H1 (cell line): ENCODE data around the gene AIF1L. TPM values are rescaled to one million over a fixed set of nuclear protein-coding genes. Genes with fewer than 3 reads are reported as not detected.

Experiments used
- CTCF ChIA-PET: fragments of 300-600 bp; sonication (Branson Sonifier 250); formaldehyde crosslinking; loops from one replicate; lab custom pipeline; 2021; ENCODE audit not compliant: partially characterized antibody; lab: Charles Lee
- POLR2A ChIA-PET: fragments of 300-600 bp; sonication (Branson Sonifier 250); formaldehyde crosslinking; loops from one replicate; lab custom pipeline; 2021; ENCODE audit warnings: inconsistent platforms; ENCODE audit not compliant: partially characterized antibody; lab: Charles Lee
- DNase-seq, 2 experiments: peaks; one replicate each; pipeline versions ENCODE4 v3.0.0 to v3.0.0-alpha.2; 2010 to 2022; ENCODE audit warnings: low spot score in 2 of 2, low read depth in 1 of 2, mixed read lengths in 1 of 2
- FAIRE-seq: peaks from 2 replicates; lab custom pipeline; 2011; peaks lifted over from hg19 to GRCh38; lab: Jason Lieb, UNC
- H2AFZ ChIP-seq: 2 replicates; pipeline ENCODE4 v1.8.1; 2012; ENCODE audit warnings: low read length, inconsistent platforms
- H2AK5ac ChIP-seq: 2 replicates; pipeline ENCODE4 v1.6.1; 2013; ENCODE audit warnings: low read depth, low read length
- H2BK120ac ChIP-seq: replicated peaks from 2 replicates; pipeline ENCODE3; 2013; ENCODE audit warnings: low read depth, low read length, inconsistent platforms
- H2BK12ac ChIP-seq: 2 replicates; pipeline ENCODE4 v1.6.1; 2013; ENCODE audit warnings: low read depth, low read length
- H2BK15ac ChIP-seq: 2 replicates; pipeline ENCODE4 v1.6.1; 2013; ENCODE audit warnings: low read length
- H2BK20ac ChIP-seq: 2 replicates; pipeline ENCODE4 v1.6.1; 2013; ENCODE audit warnings: low read length
- H2BK5ac ChIP-seq: 2 replicates; pipeline ENCODE4 v1.6.1; 2013; ENCODE audit warnings: low read depth, low read length
- H3K14ac ChIP-seq: 2 replicates; pipeline ENCODE4 v1.6.1; 2013; ENCODE audit warnings: inconsistent platforms; ENCODE audit not compliant: insufficient read length
- H3K18ac ChIP-seq: 2 replicates; pipeline ENCODE4 v1.6.1; 2013; ENCODE audit warnings: low read length; ENCODE audit errors: extremely low read depth
- H3K23ac ChIP-seq: 2 replicates; pipeline ENCODE4 v1.6.1; 2013; ENCODE audit warnings: inconsistent platforms; ENCODE audit not compliant: insufficient read length
- H3K23me2 ChIP-seq: 2 replicates; pipeline ENCODE4 v1.6.1; 2013; ENCODE audit warnings: low read depth, low read length
- H3K27ac ChIP-seq: 2 replicates; pipeline ENCODE4 v1.6.1; 2011; ENCODE audit warnings: low read depth, low read length, inconsistent platforms
- H3K27me3 ChIP-seq, 4 experiments: replicated peaks in 1 of 4; 1 replicate in 1 of 4; 2 replicates in 3 of 4; pipeline versions ENCODE4 v1.6.1 to v1.8.1; 2011 to 2013; ENCODE audit warnings: low read length in 3 of 4, mild to moderate bottlenecking in 3 of 4, inconsistent platforms in 2 of 4, mixed read lengths in 2 of 4, moderate library complexity in 1 of 4; ENCODE audit not compliant: control insufficient read depth in 3 of 4, insufficient read depth in 3 of 4; ENCODE audit errors: extremely low read depth in 1 of 4
- H3K36me3 ChIP-seq, 4 experiments: 2 replicates each; pipeline versions ENCODE4 v1.6.1 to v1.8.1; 2011 to 2013; ENCODE audit warnings: mild to moderate bottlenecking in 4 of 4, low read length in 3 of 4, moderate library complexity in 2 of 4, control low read depth in 1 of 4, inconsistent platforms in 1 of 4; ENCODE audit not compliant: insufficient read depth in 4 of 4, control insufficient read depth in 2 of 4
- H3K4ac ChIP-seq: replicated peaks from 2 replicates; pipeline ENCODE3; 2013; ENCODE audit warnings: low read length, low read depth, mixed read lengths, inconsistent platforms; ENCODE audit not compliant: insufficient read length
- H3K4me1 ChIP-seq, 4 experiments: replicated peaks in 1 of 4; 1 replicate in 1 of 4; 2 replicates in 3 of 4; pipeline versions ENCODE4 v1.6.1 to v1.8.1; 2011 to 2013; ENCODE audit warnings: low read length in 3 of 4, inconsistent platforms in 2 of 4, mixed read lengths in 1 of 4; ENCODE audit not compliant: insufficient read depth in 4 of 4, control insufficient read depth in 3 of 4
- H3K4me2 ChIP-seq, 2 experiments: 2 replicates each; pipeline versions ENCODE4 v1.6.1 to v1.8.1; 2011 to 2013; ENCODE audit warnings: low read depth in 2 of 2, low read length in 2 of 2, control low read depth in 1 of 2, inconsistent platforms in 1 of 2, mild to moderate bottlenecking in 1 of 2; ENCODE audit not compliant: insufficient read depth in 1 of 2
- H3K4me3 ChIP-seq, 4 experiments: fragments of 200-600, 300-600 bp in 1 of 4; sonication (generic), shearing (Covaris generic), sonication (Bioruptor Twin) in 1 of 4; 2 replicates each; pipeline versions ENCODE4 v1.5.1 to v1.8.1; 2011 to 2016; ENCODE audit warnings: low read length in 4 of 4, low read depth in 3 of 4, control low read depth in 2 of 4, inconsistent platforms in 2 of 4, mild to moderate bottlenecking in 2 of 4, mixed read lengths in 1 of 4, moderate library complexity in 1 of 4; ENCODE audit not compliant: insufficient read depth in 2 of 4; ENCODE audit errors: extremely low read depth in 1 of 4
- H3K56ac ChIP-seq: replicated peaks from 2 replicates; pipeline ENCODE3; 2013; ENCODE audit warnings: low read depth, mild to moderate bottlenecking, mixed read lengths, low read length, inconsistent platforms; ENCODE audit not compliant: insufficient read length
- H3K79me1 ChIP-seq: 2 replicates; pipeline ENCODE4 v1.6.1; 2013; ENCODE audit warnings: low read depth, low read length, control low read depth
- H3K79me2 ChIP-seq, 2 experiments: 2 replicates each; pipeline versions ENCODE4 v1.6.1 to v1.8.1; 2012 to 2013; ENCODE audit warnings: low read length in 2 of 2, mild to moderate bottlenecking in 2 of 2, inconsistent platforms in 1 of 2; ENCODE audit not compliant: insufficient read depth in 2 of 2, control insufficient read depth in 1 of 2
- H3K9ac ChIP-seq, 4 experiments: replicated peaks in 1 of 4; 1 replicate in 1 of 4; 2 replicates in 3 of 4; pipeline versions ENCODE4 v1.6.1 to v1.8.1; 2011 to 2013; ENCODE audit warnings: low read depth in 3 of 4, low read length in 3 of 4, control low read depth in 2 of 4, mild to moderate bottlenecking in 2 of 4, moderate library complexity in 2 of 4, inconsistent platforms in 1 of 4; ENCODE audit errors: extremely low read depth in 1 of 4
- H3K9me3 ChIP-seq, 2 experiments: 2 replicates each; pipeline versions ENCODE4 v1.6.1 to v1.8.1; 2012 to 2013; ENCODE audit warnings: mild to moderate bottlenecking in 2 of 2, moderate library complexity in 2 of 2, control low read depth in 1 of 2, inconsistent platforms in 1 of 2, low read depth in 1 of 2, low read length in 1 of 2, mixed read lengths in 1 of 2; ENCODE audit not compliant: insufficient read depth in 2 of 2
- H4K20me1 ChIP-seq, 2 experiments: replicated peaks in 1 of 2; 2 replicates each; pipeline versions ENCODE3 to v1.8.1; 2011 to 2013; ENCODE audit warnings: inconsistent platforms in 2 of 2, low read length in 2 of 2, mild to moderate bottlenecking in 1 of 2; ENCODE audit not compliant: insufficient read depth in 2 of 2, control insufficient read depth in 1 of 2
- H4K5ac ChIP-seq: 2 replicates; pipeline ENCODE4 v1.6.1; 2013; ENCODE audit warnings: low read length, low read depth, mixed read lengths, inconsistent platforms; ENCODE audit not compliant: insufficient read length
- H4K8ac ChIP-seq: 2 replicates; pipeline ENCODE4 v1.8.0; 2013; ENCODE audit warnings: mild to moderate bottlenecking, moderate library complexity, low read length, inconsistent platforms; ENCODE audit not compliant: insufficient read depth; ENCODE audit errors: extremely low read depth
- H4K91ac ChIP-seq: replicated peaks from 2 replicates; pipeline ENCODE3; 2013; ENCODE audit warnings: low read length, mixed read lengths, inconsistent platforms; ENCODE audit not compliant: insufficient read length
- CTCF ChIP-seq, 3 experiments: IDR thresholded peaks; 1 replicate in 2 of 3; 2 replicates in 1 of 3; pipeline versions ENCODE4 v1.5.1 to v1.6.1; 2011; ENCODE audit warnings: low read length in 3 of 3, mild to moderate bottlenecking in 3 of 3, inconsistent platforms in 2 of 3, low read depth in 1 of 3, moderate library complexity in 1 of 3; ENCODE audit not compliant: insufficient read depth in 1 of 3; ENCODE audit errors: control extremely low read depth in 1 of 3
- FOSL1 ChIP-seq: IDR thresholded peaks from 2 replicates; pipeline ENCODE4 v1.6.1; 2011; ENCODE audit warnings: mild to moderate bottlenecking, low read depth, low read length, moderate library complexity; ENCODE audit not compliant: insufficient read depth
- HDAC2 ChIP-seq, 2 experiments: fragments of 300-600 bp in 1 of 2; sonication (generic) in 1 of 2; IDR thresholded peaks; 2 replicates each; pipeline ENCODE4 v1.6.1; 2011 to 2012; ENCODE audit warnings: low read depth in 2 of 2, low read length in 2 of 2, mild to moderate bottlenecking in 2 of 2, moderate library complexity in 2 of 2, borderline replicate concordance in 1 of 2, inconsistent platforms in 1 of 2
- WGBS, 2 experiments: shearing (Covaris generic) in 1 of 2; methylation state at CpG; one replicate each; pipeline versions ENCODE4 v1.1.6 to v1.1.7; 2013 to 2015; ENCODE audit warnings: low lambda C conversion rate in 2 of 2, mixed read lengths in 2 of 2, inconsistent platforms in 1 of 2, low coverage in 1 of 2, missing lambda C conversion rate in 1 of 2; ENCODE audit not compliant: insufficient replicate concordance in 2 of 2, insufficient coverage in 1 of 2, insufficient read length in 1 of 2; ENCODE audit errors: extremely low coverage in 1 of 2, missing lambda C conversion rate in 1 of 2; 5-methylcytosine and 5-hydroxymethylcytosine counted together
- long read RNA-seq, 2 experiments: library from RNA in 1 of 2; library from capped mRNA in 1 of 2; stranded (forward); transcript quantifications; one replicate each; pipeline ENCODE4 v2.0.0, GENCODE V29; 2021; ENCODE audit warnings: inconsistent platforms in 1 of 2
- polyA minus RNA-seq, 3 experiments: library from RNA; depleted of rRNA, polyadenylated mRNA; stranded (reverse); fragments of >200 nt; gene quantifications; 1 replicate in 2 of 3; 2 replicates in 1 of 3; pipeline ENCODE4 v1.2.3, GENCODE V29; 2011
- polyA plus RNA-seq, 7 experiments: library from polyadenylated mRNA; depleted of rRNA in 3 of 7; stranded (reverse) in 5 of 7; unstranded in 2 of 7; fragments of >200 nt in 5 of 7; fragments of 200-250 nt in 2 of 7; gene quantifications; 1 replicate in 5 of 7; 2 replicates in 1 of 7; 4 replicates in 1 of 7; pipeline versions ENCODE4 v1.2.1 to v1.2.3, GENCODE V29; 2011 to 2013; ENCODE audit warnings: missing spikeins in 2 of 7, mixed read lengths in 2 of 7
- total RNA-seq: library from RNA; stranded (reverse); fragmentation: NEBNext Ultra II Directional; extraction: Animal tissue kit (Norgen Biotek cat#: 25700); gene quantifications from 2 replicates; pipeline ENCODE4 v1.2.1, GENCODE V29; 2021

AIF1L gene
- total RNA-seq (149 and 153 TPM in 2 replicates), polyA plus RNA-seq (2011; rRNA removed) (68.2 and 70.7 TPM in 2 replicates), polyA minus RNA-seq (2011; rRNA and poly(A)+ RNA removed) (121 and 131 TPM in 2 replicates)
- polyA plus RNA-seq (2011; cell fraction: cytosol; rRNA removed), result 103 TPM
- polyA plus RNA-seq (2011; cell fraction: nucleus; rRNA removed), result 76.7 TPM
- polyA plus RNA-seq (2012, experiment 1 of 2), result 121 to 128 TPM (median 125 TPM) in 4 replicates
- polyA plus RNA-seq (2012, experiment 2 of 2), result 119 TPM
- 81.8 TPM for polyA plus RNA-seq (2013, experiment 1 of 2)
- 81.0 TPM for polyA plus RNA-seq (2013, experiment 2 of 2)
- polyA minus RNA-seq (2011; cell fraction: cytosol; rRNA and poly(A)+ RNA removed), result 65.1 TPM
- 45.1 TPM for polyA minus RNA-seq (2011; cell fraction: nucleus; rRNA and poly(A)+ RNA removed)
- long read RNA-seq, experiment 1, transcript AIF1L-205 (4 exons, 671 nt), result minor isoform, 7 of 177 reads
- long read RNA-seq, experiment 1, transcript AIF1L-201 (6 exons, 3,364 nt), result major isoform, 25 of 177 reads
- long read RNA-seq, experiment 1, partial matches to known transcripts, result 56 of 177 reads
- long read RNA-seq, experiment 1, other reads (novel, unspliced or antisense), result 87 of 177 reads
- long read RNA-seq, experiment 2, transcript AIF1L-201 (6 exons, 3,364 nt), result major isoform, 24 of 39 reads
- long read RNA-seq, experiment 2, partial matches to known transcripts, result 2 of 39 reads
- long read RNA-seq, experiment 2, other reads (novel, unspliced or antisense), result 12 of 39 reads

GRCh38 chr9:131096269-131097125 is at the start of gene AIF1L:
TSS of gene AIF1L (plus strand) at chr9:131096531. CDS start at chr9:131096630, 99 bp downstream.
- Histone ChIP-seq H2AFZ (0 out of 2 replicates have a peak within 1 kb of the TSS, but pooled peaks have one; percentile 33), H2BK20ac (peak within 1 kb of the TSS; percentile 80), H4K20me1 (peaks cover 3 to 7% of the 10 kb centered on the region in 2 experiments), H3K4me1 (peaks cover 0 to 38% (median 29%) of the 10 kb centered on the region in 4 experiments; a peak in 6 of 7 replicates), H3K23ac (no peak within 1 kb of the TSS), H3K4me3 (peak within 1 kb of the TSS; percentile 85 to 92 (median 88)), H2BK120ac (peak within 1 kb of the TSS; percentile 83), H3K18ac (peak within 1 kb of the TSS; percentile 93), H3K23me2 (peaks cover 5% of the 10 kb centered on the region), H3K9me3 (no peaks in the 10 kb centered on the region), H3K14ac (no peak within 1 kb of the TSS), H3K79me2 (peaks cover 0 to 18% of the 10 kb centered on the region in 2 experiments; a peak in 1 of 4 replicates), H4K5ac (peak within 1 kb of the TSS; percentile 88), H3K4ac (peak within 1 kb of the TSS; percentile 96), H3K36me3 (peaks cover 0 to 11% (median under 1%) of the 10 kb centered on the region in 4 experiments; a peak in 3 of 8 replicates), H3K4me2 (peak within 1 kb of the TSS; percentile 79 to 83), H3K9ac (peak within 1 kb of the TSS; percentile 68 to 94 (median 80)), H4K91ac (peak within 1 kb of the TSS; percentile 94), H2BK5ac (peak within 1 kb of the TSS; percentile 84; the same call in 1 of the 2 replicates), H3K27ac (peak within 1 kb of the TSS; percentile 86), H3K56ac (peak within 1 kb of the TSS; percentile 82), H2AK5ac (peak within 1 kb of the TSS; percentile 16; the same call in 1 of the 2 replicates), H3K79me1 (peaks cover 8% of the 10 kb centered on the region), H3K27me3 (no peaks in the 10 kb centered on the region; a peak in 1 of 7 replicates), H2BK15ac (peak within 1 kb of the TSS; percentile 95), H4K8ac (peak within 1 kb of the TSS; percentile 92), H2BK12ac (peak within 1 kb of the TSS; percentile 68; the same call in 1 of the 2 replicates)
- DNase-seq (peak; percentile 68 to 91), FAIRE-seq (no peak)
- ChIA-PET POLR2A (interaction anchor here (0.8 to 29.0 kb wide), 12 partner anchors 11 to 403 kb away, joined by 3 to 751 read pairs (median 4); partner anchors contain the start of genes EXOSC2 and NUP214), CTCF (interaction anchor here (0.6 to 3.7 kb wide), 14 partner anchors 9 to 1349 kb away, joined by 3 to 24 read pairs (median 4); no protein-coding TSS in a partner anchor)
- 1% methylated on average over 71 of the region's 99 CpGs; no CpG with 5 or more reads in 1 of the 2 experiments for WGBS, 2 experiments
- TF ChIP-seq FOSL1 (no peak), HDAC2 (IDR thresholded peaks at IDR 0.05; ENCODE audit: borderline replicate concordance in 1 of 2, low read depth in 2 of 2, low read length in 2 of 2) (no peak), CTCF (IDR thresholded peaks at IDR 0.05; ENCODE audit: control extremely low read depth in 1 of 3, insufficient read depth in 1 of 3, low read depth in 1 of 3, low read length in 3 of 3) (peak in 2 of 3 experiments; percentile 31 to 41; a peak in 3 of 4 replicates)
